C4-2B (cell line): ENCODE results near the gene PDGFRB.

Experiments
- ZFX ChIP-seq: fragments of 450-650 bp; IDR thresholded peaks from 2 replicates; pipeline ENCODE4 v1.6.1; 2017
- TF ChIP-seq, protein P1 (sequence below): fragments of 450-650 bp; conservative IDR thresholded peaks from 2 replicates; pipeline ENCODE4 v1.5.1; 2017; ENCODE audit warnings: mild to moderate bottlenecking

DNA sequence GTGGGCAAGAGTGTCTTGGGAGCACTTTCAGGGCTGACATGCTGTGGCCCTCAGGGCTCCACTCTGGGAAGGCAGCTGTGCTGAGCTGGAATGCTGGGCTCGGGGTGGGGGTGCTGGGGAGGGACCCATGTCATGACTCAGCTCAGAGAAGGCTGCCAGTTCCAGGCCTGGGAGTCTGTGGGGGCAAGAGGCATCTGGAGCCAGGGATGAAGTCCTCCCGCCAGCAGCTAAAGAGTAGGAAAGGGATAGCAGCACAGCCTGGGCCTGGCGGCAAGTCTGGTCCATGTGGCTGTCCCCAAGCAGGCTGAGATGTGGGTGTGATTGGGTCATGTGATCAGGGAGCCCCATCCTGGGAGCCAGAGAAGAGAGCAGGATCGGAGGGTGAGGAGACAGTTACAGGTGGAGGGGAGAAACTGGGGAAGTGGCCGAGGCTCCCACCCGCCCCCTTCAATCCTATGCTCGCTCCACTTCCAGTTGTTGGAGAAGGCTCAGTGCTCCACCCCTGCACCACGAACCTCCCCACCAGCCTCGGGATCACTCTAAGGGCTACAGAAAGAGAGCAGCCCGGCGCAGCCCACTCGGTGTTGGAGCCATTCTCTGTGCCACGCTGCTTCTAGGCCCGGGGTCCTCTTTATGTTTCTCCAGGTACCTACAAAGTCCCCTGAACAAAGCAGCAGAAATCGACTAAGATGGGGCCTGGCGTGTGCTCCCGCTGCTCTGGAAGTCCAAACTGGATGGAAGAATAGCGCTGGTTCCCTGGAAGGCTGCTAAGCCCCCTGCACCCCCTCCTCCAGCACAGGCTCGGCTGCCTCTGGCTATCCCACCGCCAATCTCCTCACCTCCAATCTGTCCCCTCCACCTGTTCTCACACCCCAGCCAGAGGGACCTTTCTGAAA lies 12.0 kb downstream of the PDGFRB start:
- TF ChIP-seq, protein P1, sequence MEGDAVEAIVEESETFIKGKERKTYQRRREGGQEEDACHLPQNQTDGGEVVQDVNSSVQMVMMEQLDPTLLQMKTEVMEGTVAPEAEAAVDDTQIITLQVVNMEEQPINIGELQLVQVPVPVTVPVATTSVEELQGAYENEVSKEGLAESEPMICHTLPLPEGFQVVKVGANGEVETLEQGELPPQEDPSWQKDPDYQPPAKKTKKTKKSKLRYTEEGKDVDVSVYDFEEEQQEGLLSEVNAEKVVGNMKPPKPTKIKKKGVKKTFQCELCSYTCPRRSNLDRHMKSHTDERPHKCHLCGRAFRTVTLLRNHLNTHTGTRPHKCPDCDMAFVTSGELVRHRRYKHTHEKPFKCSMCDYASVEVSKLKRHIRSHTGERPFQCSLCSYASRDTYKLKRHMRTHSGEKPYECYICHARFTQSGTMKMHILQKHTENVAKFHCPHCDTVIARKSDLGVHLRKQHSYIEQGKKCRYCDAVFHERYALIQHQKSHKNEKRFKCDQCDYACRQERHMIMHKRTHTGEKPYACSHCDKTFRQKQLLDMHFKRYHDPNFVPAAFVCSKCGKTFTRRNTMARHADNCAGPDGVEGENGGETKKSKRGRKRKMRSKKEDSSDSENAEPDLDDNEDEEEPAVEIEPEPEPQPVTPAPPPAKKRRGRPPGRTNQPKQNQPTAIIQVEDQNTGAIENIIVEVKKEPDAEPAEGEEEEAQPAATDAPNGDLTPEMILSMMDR, result no peak
- no peak for TF ChIP-seq ZFX
